ENCODE measurements around the gene TXNL4A. TPM values are rescaled to one million over a fixed set of nuclear protein-coding genes. Genes with fewer than 3 reads are reported as not detected.

Gene TXNL4A
- total and polyA plus RNA-seq, 3 donors from 2014 or later: 37.4 to 158 (median 47.0) TPM

GRCh38 chr18:79951545-79952455 lies 36.6 kb downstream of the TXNL4A start, which contains the start of gene SLC66A2:
Gene SLC66A2, minus strand, starts transcription at chr18:79951653. Its CDS starts 727 bp downstream, at chr18:79950926.
- H3K4me3 ChIP-seq: peak within 1 kb of the TSS; percentile 84 to 86
- DNase-seq: peak; percentile 93
- H3K27me3 ChIP-seq: no peaks in the 10 kb centered on the region
- peak within 1 kb of the TSS; percentile 79 to 80 for H3K27ac ChIP-seq
- H3K36me3 ChIP-seq (ENCODE audit: low read depth, missing control alignments): no peaks in the 10 kb centered on the region
- TF ChIP-seq POLR2A (IDR thresholded peaks at IDR 0.05) (peak; percentile 35), CTCF (IDR thresholded peaks at IDR 0.05) (no peak)
- H3K9me3 ChIP-seq: no peaks in the 10 kb centered on the region
- WGBS, 2 donors: 0 to 1% methylated on average over 2 to 122 of the region's 126 CpGs
- peaks cover 14% of the 10 kb centered on the region for H3K4me1 ChIP-seq
- intact Hi-C loops (cut with DNase I; ENCODE audit: low total_unique reads): no loop called here

GRCh38 chr18:79950515-79951341 lies 37.6 kb downstream of the TXNL4A start:
- peak; percentile 23 for DNase-seq
- Histone ChIP-seq H3K36me3 (ENCODE audit: low read depth, missing control alignments) (no peaks in the 10 kb centered on the region), H3K4me3 (peak overlapping the region; percentile 84 to 86), H3K27ac (peak overlapping the region; percentile 79 to 80), H3K9me3 (no peaks in the 10 kb centered on the region), H3K27me3 (no peaks in the 10 kb centered on the region), H3K4me1 (peaks cover 21% of the 10 kb centered on the region)
- no peak for TF ChIP-seq CTCF (IDR thresholded peaks at IDR 0.05)
- no peak for TF ChIP-seq POLR2A (IDR thresholded peaks at IDR 0.05)
- 6 to 29% methylated on average over 4 to 41 of the region's 81 CpGs for WGBS, 2 donors
- intact Hi-C loops (cut with DNase I; ENCODE audit: low total_unique reads): no loop called here

- Histone ChIP-seq H3K36me3 (ENCODE audit: low read depth, missing control alignments) (no peaks in the 10 kb centered on the region), H3K4me3 (peak overlapping the region; percentile 84 to 86), H3K27me3 (no peaks in the 10 kb centered on the region), H3K27ac (no peak overlapping the region), H3K4me1 (peaks cover 30% of the 10 kb centered on the region), H3K9me3 (no peaks in the 10 kb centered on the region)
- peak; percentile 36 for DNase-seq
- WGBS, 2 donors: 38 to 71% methylated on average over 12 of the region's 12 CpGs
- TF ChIP-seq POLR2A (IDR thresholded peaks at IDR 0.05) (no peak), CTCF (IDR thresholded peaks at IDR 0.05) (no peak)
- intact Hi-C loops (cut with DNase I; ENCODE audit: low total_unique reads): no loop called here
These were observed 38.5 kb downstream of the TXNL4A start for GRCh38 chr18:79949697-79950487.

GRCh38 chr18:79948719-79949411 lies 39.5 kb downstream of the TXNL4A start:
- peaks cover 40% of the 10 kb centered on the region for H3K4me1 ChIP-seq
- no peak overlapping the region for H3K4me3 ChIP-seq
- no peaks in the 10 kb centered on the region for H3K27me3 ChIP-seq
- WGBS, 2 donors: 87 to 94% methylated on average over 17 to 23 of the region's 23 CpGs
- intact Hi-C loops (cut with DNase I; ENCODE audit: low total_unique reads): no loop called here
- no peak for TF ChIP-seq POLR2A (IDR thresholded peaks at IDR 0.05)
- TF ChIP-seq CTCF (IDR thresholded peaks at IDR 0.05): no peak
- no peak overlapping the region for H3K27ac ChIP-seq
- no peaks in the 10 kb centered on the region for H3K9me3 ChIP-seq
- peak; percentile 8 for DNase-seq
- H3K36me3 ChIP-seq (ENCODE audit: low read depth, missing control alignments): no peaks in the 10 kb centered on the region

All from testis (tissue), 3 donors.